Activated CD8-positive, alpha-beta memory T cell treated with anti-CD3 and anti-CD28 coated beads, Interleukin-2, amount 50 U/mL, for 48 hours (primary cell): ENCODE data around the gene CCR8.
"Not testable (repeated sequence)": the region's sequence is repeated elsewhere in the genome, so short reads cannot be mapped to it uniquely, and the experiment has no call there.

Source experiments
- DNase-seq: peaks from one replicate; pipeline ENCODE4 v3.0.0-alpha.2; 2020

CCR8 gene

GRCh38 chr3:39351134-39351533 lies 21.6 kb downstream of the CCR8 start:
- DNase-seq = not testable (repeated sequence)

- DNase-seq = not testable (repeated sequence)
Measured at GRCh38 chr3:39353168-39353927, 23.8 kb downstream of the CCR8 start.

- no peak for DNase-seq
Measured at GRCh38 chr3:39358333-39358732, 28.8 kb downstream of the CCR8 start.

GRCh38 chr3:39361252-39361927 lies 31.9 kb downstream of the CCR8 start:
- peak; percentile 77 for DNase-seq

DNA sequence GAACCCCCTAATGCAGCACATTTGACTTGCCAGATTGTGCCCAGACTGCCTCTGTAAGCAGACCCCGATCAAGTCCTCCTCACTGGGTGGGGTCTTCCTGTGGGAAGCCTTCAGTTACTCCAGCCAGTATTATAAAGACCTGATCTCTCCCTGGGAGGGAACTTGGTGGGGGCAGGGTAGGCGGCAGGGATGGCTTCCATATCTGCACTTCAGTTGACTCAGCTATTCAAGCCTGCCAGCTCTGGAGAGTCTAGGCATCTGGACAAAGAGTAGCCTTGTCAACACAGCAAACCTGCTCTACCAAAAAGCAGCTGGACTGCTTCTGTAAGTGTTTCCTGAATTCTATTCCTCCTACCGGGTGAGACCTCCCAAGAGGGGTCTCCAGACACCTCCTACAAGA lies 32.7 kb downstream of the CCR8 start:
- DNase-seq = no peak

GRCh38 chr3:39362812-39363211 lies 33.3 kb downstream of the CCR8 start:
- DNase-seq = no peak

DNA sequence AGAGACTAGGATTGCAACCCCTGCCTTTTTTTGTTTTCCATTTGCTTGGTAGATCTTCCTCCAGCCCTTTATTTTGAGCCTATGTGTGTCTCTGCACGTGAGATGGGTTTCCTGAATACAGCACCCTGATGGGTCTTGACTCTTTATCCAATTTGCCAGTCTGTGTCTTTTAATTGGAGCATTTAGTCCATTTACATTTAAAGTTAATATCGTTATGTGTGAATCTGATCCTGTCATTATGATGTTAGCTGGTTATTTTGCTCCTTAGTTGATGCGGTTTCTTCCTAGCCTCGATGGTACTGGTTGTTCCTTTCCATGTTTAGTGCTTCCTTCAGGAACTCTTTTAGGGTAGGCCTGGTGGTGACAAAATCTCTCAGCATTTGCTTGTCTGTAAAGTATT lies 40.9 kb downstream of the CCR8 start:
- DNase-seq = not testable (repeated sequence)

- DNase-seq = no peak
Measured at GRCh38 chr3:39372833-39373232, 43.3 kb downstream of the CCR8 start.

GRCh38 chr3:39376959-39377634 lies 47.6 kb downstream of the CCR8 start:
- DNase-seq = no peak

DNA sequence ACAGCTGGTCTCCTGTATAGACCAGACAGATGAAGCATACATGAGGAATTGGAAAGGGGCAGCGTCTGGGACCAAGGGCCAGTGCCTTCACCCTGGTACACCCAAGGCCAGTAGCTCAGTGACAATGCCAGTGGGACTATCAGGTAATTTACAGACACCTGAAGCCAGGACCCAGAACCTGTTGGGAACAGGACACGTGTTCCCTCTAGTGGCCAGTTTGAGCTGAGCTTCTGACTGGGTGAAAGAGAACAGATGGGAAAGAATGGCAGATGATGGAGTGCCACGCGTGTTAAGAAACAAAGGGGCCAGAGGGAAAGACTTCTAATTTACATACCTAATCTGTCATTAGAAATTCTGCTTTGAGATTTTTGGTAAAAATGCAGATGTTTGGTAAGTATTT lies 48.6 kb downstream of the CCR8 start:
- no peak for DNase-seq

DNA sequence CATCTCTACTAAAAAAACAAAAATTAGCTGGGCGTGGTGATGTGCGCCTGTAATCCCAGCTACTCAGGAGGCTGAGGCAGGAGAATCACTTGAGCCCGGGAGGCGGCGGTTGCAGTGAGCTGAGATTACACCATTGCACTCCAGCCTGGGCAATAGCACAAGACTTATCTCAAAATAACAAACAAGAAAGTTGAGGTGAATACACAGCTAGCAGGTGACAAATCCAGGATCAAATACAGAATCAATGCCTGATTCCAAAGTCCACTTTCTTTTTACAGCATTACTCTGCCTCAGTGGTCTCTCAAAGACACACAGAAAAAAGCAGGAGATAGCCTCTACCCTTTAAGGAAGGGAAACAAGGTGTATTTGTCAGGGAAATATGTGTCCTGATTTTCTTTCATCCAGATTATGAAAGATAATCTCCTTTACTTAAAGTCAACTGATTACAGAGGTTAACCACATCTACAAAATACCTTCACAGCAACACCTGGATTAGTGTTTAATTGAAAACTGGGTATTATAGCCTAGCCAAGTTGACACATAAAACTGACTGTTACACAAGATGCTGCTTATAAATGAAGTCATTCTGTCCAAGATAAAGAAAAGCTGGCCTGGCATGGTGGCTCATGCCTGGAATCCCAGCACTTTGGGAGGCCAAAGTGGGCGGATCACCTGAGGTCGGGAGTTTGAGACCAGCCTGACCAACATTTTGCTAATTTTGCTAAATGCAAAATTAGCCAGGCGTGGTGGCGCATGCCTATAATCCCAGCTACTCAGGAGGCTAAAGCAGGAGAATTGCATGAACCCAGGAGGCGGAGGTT lies 49.7 kb downstream of the CCR8 start:
- DNase-seq = no peak

GRCh38 chr3:39379778-39380155 lies 50.3 kb downstream of the CCR8 start:
- DNase-seq = no peak

- no peak for DNase-seq
Measured at GRCh38 chr3:39381432-39381831, 51.9 kb downstream of the CCR8 start.
